ENCODE data around the gene TCEANC. TPM values are rescaled to one million over a fixed set of nuclear protein-coding genes. Genes with fewer than 3 reads are reported as not detected.
"Not testable (repeated sequence)": the region's sequence is repeated elsewhere in the genome, so short reads cannot be mapped to it uniquely, and the experiment has no call there.

TCEANC gene
- total RNA-seq, 5 donors from 2014 or later (not counting 1 experiment from before 2014, with no cell fraction given): 8.0 to 12.8 (median 9.5) TPM

- no peaks in the 10 kb centered on the region for H3K9me3 Mint-ChIP-seq
- Histone ChIP-seq H3K36me3 (ENCODE audit: control insufficient read depth in 2 of 2, extremely low read depth in 1 of 2, insufficient read depth in 1 of 2, low read length in 1 of 2) (no peaks in the 10 kb centered on the region), H3K27ac (ENCODE audit: low read length) (no peak overlapping the region), H3K27me3 (replicated peaks in 1 of 2; ENCODE audit: control insufficient read depth in 2 of 2, extremely low read depth in 1 of 2, insufficient read depth in 2 of 2, low read length in 1 of 2) (peaks cover 0 to 2% of the 10 kb centered on the region in 2 experiments), H3K4me1 (ENCODE audit: control insufficient read depth in 1 of 2, extremely low read depth in 1 of 2, insufficient read depth in 2 of 2, low read length in 2 of 2) (no peaks in the 10 kb centered on the region), H3K9me3 (no peaks in the 10 kb centered on the region), H3K4me3 (ENCODE audit: control insufficient read depth in 1 of 2, extremely low read depth in 1 of 2, low read length in 1 of 2) (no peak overlapping the region)
- DNase-seq (no peak), ATAC-seq (replicated peaks in 1 of 4) (no peak)
- H3K4me1 Mint-ChIP-seq: peaks cover 0 to 3% (median 0%) of the 10 kb centered on the region in 3 donors
- ChIA-PET CTCF (no interaction called here), POLR2A (no interaction called here)
- WGBS (ENCODE audit: insufficient coverage): no CpG with 5 or more reads among the region's 3 CpGs
- no peak overlapping the region for H3K4me3 Mint-ChIP-seq
- no peak overlapping the region for H3K27ac Mint-ChIP-seq
- H3K36me3 Mint-ChIP-seq: no peaks in the 10 kb centered on the region
- H3K27me3 Mint-ChIP-seq: peaks cover 0 to 34% of the 10 kb centered on the region in 2 donors
Observed at GRCh38 chrX:13622401-13622964, 30.5 kb upstream of the TCEANC start.

- Mint-ChIP-seq H3K36me3 (no peaks in the 10 kb centered on the region), H3K27ac (no peak overlapping the region), H3K4me3 (no peak overlapping the region), H3K9me3 (peaks cover 0 to 8% (median 0%) of the 10 kb centered on the region in 3 donors), H3K4me1 (no peaks in the 10 kb centered on the region), H3K27me3 (peaks cover 0 to 25% of the 10 kb centered on the region in 2 donors)
- no CpG with 5 or more reads among the region's 8 CpGs for WGBS (ENCODE audit: insufficient coverage)
- ChIA-PET POLR2A (no interaction called here), CTCF (no interaction called here)
- no peak overlapping the region for H3K4me3 ChIP-seq (ENCODE audit: control insufficient read depth in 1 of 2, extremely low read depth in 1 of 2, low read length in 1 of 2)
- no peaks in the 10 kb centered on the region for H3K36me3 ChIP-seq (ENCODE audit: control insufficient read depth in 2 of 2, extremely low read depth in 1 of 2, insufficient read depth in 1 of 2, low read length in 1 of 2)
- ATAC-seq (replicated peaks in 1 of 4): no peak
- H3K9me3 ChIP-seq: no peaks in the 10 kb centered on the region
- no peak overlapping the region for H3K27ac ChIP-seq (ENCODE audit: low read length)
- DNase-seq: no peak
- no peaks in the 10 kb centered on the region for H3K4me1 ChIP-seq (ENCODE audit: control insufficient read depth in 1 of 2, extremely low read depth in 1 of 2, insufficient read depth in 2 of 2, low read length in 2 of 2)
- peaks cover 0 to 2% of the 10 kb centered on the region in 2 experiments for H3K27me3 ChIP-seq (replicated peaks in 1 of 2; ENCODE audit: control insufficient read depth in 2 of 2, extremely low read depth in 1 of 2, insufficient read depth in 2 of 2, low read length in 1 of 2)
Observed at GRCh38 chrX:13627306-13627705, 25.6 kb upstream of the TCEANC start.

- ATAC-seq (replicated peaks in 1 of 4); H3K27ac Mint-ChIP-seq; CTCF ChIA-PET; H3K36me3 Mint-ChIP-seq; H3K36me3 ChIP-seq (ENCODE audit: control insufficient read depth in 2 of 2, extremely low read depth in 1 of 2, insufficient read depth in 1 of 2, low read length in 1 of 2); POLR2A ChIA-PET; H3K4me3 Mint-ChIP-seq; H3K4me1 Mint-ChIP-seq; H3K4me3 ChIP-seq (ENCODE audit: control insufficient read depth in 1 of 2, extremely low read depth in 1 of 2, low read length in 1 of 2); H3K4me1 ChIP-seq (ENCODE audit: control insufficient read depth in 1 of 2, extremely low read depth in 1 of 2, insufficient read depth in 2 of 2, low read length in 2 of 2); H3K27me3 ChIP-seq (replicated peaks in 1 of 2; ENCODE audit: control insufficient read depth in 2 of 2, extremely low read depth in 1 of 2, insufficient read depth in 2 of 2, low read length in 1 of 2); H3K27ac ChIP-seq (ENCODE audit: low read length); H3K9me3 ChIP-seq; DNase-seq: not testable (repeated sequence)
- Mint-ChIP-seq H3K27me3 (peaks cover 2 to 33% of the 10 kb centered on the region in 2 donors), H3K9me3 (peaks cover 9 to 12% (median 12%) of the 10 kb centered on the region in 3 donors)
- 100% methylated on average over 1 of the region's 9 CpGs for WGBS (ENCODE audit: insufficient coverage)
Observed at GRCh38 chrX:13637224-13637623, 15.7 kb upstream of the TCEANC start.

GRCh38 chrX:13638021-13638420, 14.9 kb upstream of the TCEANC start:
- no peaks in the 10 kb centered on the region for H3K9me3 ChIP-seq
- H3K36me3 Mint-ChIP-seq: no peaks in the 10 kb centered on the region
- H3K27ac Mint-ChIP-seq: no peak overlapping the region
- H3K4me1 ChIP-seq (ENCODE audit: control insufficient read depth in 1 of 2, extremely low read depth in 1 of 2, insufficient read depth in 2 of 2, low read length in 2 of 2): no peaks in the 10 kb centered on the region
- ATAC-seq (replicated peaks in 1 of 4): no peak
- POLR2A ChIA-PET: no interaction called here
- peaks cover 9 to 12% (median 12%) of the 10 kb centered on the region in 3 donors for H3K9me3 Mint-ChIP-seq
- H3K4me1 Mint-ChIP-seq: no peaks in the 10 kb centered on the region
- H3K27ac ChIP-seq (ENCODE audit: low read length): no peak overlapping the region
- H3K27me3 ChIP-seq (replicated peaks in 1 of 2; ENCODE audit: control insufficient read depth in 2 of 2, extremely low read depth in 1 of 2, insufficient read depth in 2 of 2, low read length in 1 of 2): peaks cover 0 to 2% of the 10 kb centered on the region in 2 experiments
- H3K36me3 ChIP-seq (ENCODE audit: control insufficient read depth in 2 of 2, extremely low read depth in 1 of 2, insufficient read depth in 1 of 2, low read length in 1 of 2): no peaks in the 10 kb centered on the region
- no peak overlapping the region for H3K4me3 ChIP-seq (ENCODE audit: control insufficient read depth in 1 of 2, extremely low read depth in 1 of 2, low read length in 1 of 2)
- DNase-seq: no peak
- peaks cover 2 to 30% of the 10 kb centered on the region in 2 donors for H3K27me3 Mint-ChIP-seq
- no CpG with 5 or more reads among the region's 1 CpG for WGBS (ENCODE audit: insufficient coverage)
- CTCF ChIA-PET: no interaction called here
- H3K4me3 Mint-ChIP-seq: no peak overlapping the region

- ChIA-PET POLR2A (no interaction called here), CTCF (no interaction called here)
- WGBS (ENCODE audit: insufficient coverage): no CpG with 5 or more reads among the region's 3 CpGs
- Mint-ChIP-seq H3K9me3 (peaks cover 9 to 12% (median 12%) of the 10 kb centered on the region in 3 donors), H3K36me3 (no peaks in the 10 kb centered on the region), H3K27me3 (peaks cover 2 to 30% of the 10 kb centered on the region in 2 donors), H3K4me3 (no peak overlapping the region), H3K4me1 (no peaks in the 10 kb centered on the region), H3K27ac (no peak overlapping the region)
- Histone ChIP-seq H3K9me3 (no peaks in the 10 kb centered on the region), H3K4me1 (ENCODE audit: control insufficient read depth in 1 of 2, extremely low read depth in 1 of 2, insufficient read depth in 2 of 2, low read length in 2 of 2) (no peaks in the 10 kb centered on the region), H3K4me3 (ENCODE audit: control insufficient read depth in 1 of 2, extremely low read depth in 1 of 2, low read length in 1 of 2) (no peak overlapping the region), H3K27ac (ENCODE audit: low read length) (no peak overlapping the region), H3K27me3 (replicated peaks in 1 of 2; ENCODE audit: control insufficient read depth in 2 of 2, extremely low read depth in 1 of 2, insufficient read depth in 2 of 2, low read length in 1 of 2) (peaks cover 0 to 2% of the 10 kb centered on the region in 2 experiments), H3K36me3 (ENCODE audit: control insufficient read depth in 2 of 2, extremely low read depth in 1 of 2, insufficient read depth in 1 of 2, low read length in 1 of 2) (no peaks in the 10 kb centered on the region)
- no peak for ATAC-seq (replicated peaks in 1 of 4)
- DNase-seq: no peak
Observed at GRCh38 chrX:13638826-13639225, 14.1 kb upstream of the TCEANC start.

- H3K4me3 ChIP-seq (ENCODE audit: control insufficient read depth in 1 of 2, extremely low read depth in 1 of 2, low read length in 1 of 2); H3K9me3 ChIP-seq; CTCF ChIA-PET; H3K4me3 Mint-ChIP-seq; H3K36me3 ChIP-seq (ENCODE audit: control insufficient read depth in 2 of 2, extremely low read depth in 1 of 2, insufficient read depth in 1 of 2, low read length in 1 of 2); H3K27me3 ChIP-seq (replicated peaks in 1 of 2; ENCODE audit: control insufficient read depth in 2 of 2, extremely low read depth in 1 of 2, insufficient read depth in 2 of 2, low read length in 1 of 2); ATAC-seq (replicated peaks in 1 of 4); H3K27ac ChIP-seq (ENCODE audit: low read length); H3K36me3 Mint-ChIP-seq; POLR2A ChIA-PET; H3K9me3 Mint-ChIP-seq; DNase-seq; H3K4me1 ChIP-seq (ENCODE audit: control insufficient read depth in 1 of 2, extremely low read depth in 1 of 2, insufficient read depth in 2 of 2, low read length in 2 of 2); H3K4me1 Mint-ChIP-seq; H3K27ac Mint-ChIP-seq: not testable (repeated sequence)
- no CpG with 5 or more reads among the region's 4 CpGs for WGBS (ENCODE audit: insufficient coverage)
- H3K27me3 Mint-ChIP-seq: peaks cover 0 to 17% of the 10 kb centered on the region in 2 donors
Observed at GRCh38 chrX:13641684-13642083, 11.3 kb upstream of the TCEANC start.
